ENCODE results near the gene RASGRF2.
"Not testable (repeated sequence)": the region's sequence is repeated elsewhere in the genome, so short reads cannot be mapped to it uniquely, and the experiment has no call there.

RASGRF2 gene

GRCh38 chr5:80985600-80986228 lies 25.6 kb downstream of the RASGRF2 start:
- DNase-seq: no peak

DNA sequence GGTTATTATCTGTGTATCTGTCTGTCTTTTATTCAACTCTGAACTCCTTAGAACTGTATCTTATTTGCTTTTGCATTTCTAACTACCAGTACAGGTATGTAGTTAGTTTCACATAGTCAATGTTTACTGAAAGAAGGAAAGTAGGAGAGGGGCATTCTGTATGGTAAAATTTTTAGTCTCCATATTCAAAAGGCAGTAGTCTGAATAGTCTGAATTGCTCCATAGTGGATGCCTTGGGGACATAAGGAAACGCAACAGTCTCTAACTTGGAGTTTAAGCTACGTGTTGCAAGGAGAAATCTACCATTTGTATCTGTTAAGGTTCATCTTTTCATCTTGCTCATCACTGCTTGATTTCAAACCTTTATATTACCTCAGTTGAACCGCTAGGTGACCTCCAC lies 26.2 kb downstream of the RASGRF2 start:
- no peak for DNase-seq

DNA sequence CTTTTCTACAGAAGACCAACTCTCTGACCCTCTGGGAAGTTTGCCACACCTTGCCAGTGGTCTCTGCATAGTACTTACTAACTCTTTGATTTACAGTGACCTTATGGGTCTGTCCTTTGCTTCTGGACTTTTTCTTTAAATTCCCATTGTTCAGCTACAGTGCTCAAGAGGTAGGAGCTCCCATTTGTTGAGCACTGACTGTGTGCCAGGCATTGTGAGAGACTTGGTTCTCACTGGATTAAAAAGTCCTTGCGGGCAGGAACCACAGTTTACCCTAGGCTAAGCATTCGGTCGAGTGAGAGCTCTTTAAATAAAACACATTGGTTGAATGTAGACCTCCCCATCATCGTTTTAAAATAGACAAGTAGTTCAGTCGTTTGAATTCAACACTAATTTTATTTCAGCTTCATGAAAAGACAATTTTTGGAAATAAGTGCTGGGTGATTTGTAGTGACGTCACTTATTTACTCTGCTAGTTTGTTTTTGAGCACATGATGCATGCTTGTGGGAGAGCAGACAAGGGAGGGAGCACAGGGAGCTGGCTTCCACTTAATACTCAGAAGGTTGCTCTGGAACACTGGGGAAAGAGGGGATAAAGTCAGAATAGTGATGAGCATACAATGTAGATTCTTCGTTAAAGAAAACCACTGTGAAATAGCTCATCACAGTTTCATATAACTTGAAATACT lies 27.1 kb downstream of the RASGRF2 start:
- DNase-seq: no peak

DNA sequence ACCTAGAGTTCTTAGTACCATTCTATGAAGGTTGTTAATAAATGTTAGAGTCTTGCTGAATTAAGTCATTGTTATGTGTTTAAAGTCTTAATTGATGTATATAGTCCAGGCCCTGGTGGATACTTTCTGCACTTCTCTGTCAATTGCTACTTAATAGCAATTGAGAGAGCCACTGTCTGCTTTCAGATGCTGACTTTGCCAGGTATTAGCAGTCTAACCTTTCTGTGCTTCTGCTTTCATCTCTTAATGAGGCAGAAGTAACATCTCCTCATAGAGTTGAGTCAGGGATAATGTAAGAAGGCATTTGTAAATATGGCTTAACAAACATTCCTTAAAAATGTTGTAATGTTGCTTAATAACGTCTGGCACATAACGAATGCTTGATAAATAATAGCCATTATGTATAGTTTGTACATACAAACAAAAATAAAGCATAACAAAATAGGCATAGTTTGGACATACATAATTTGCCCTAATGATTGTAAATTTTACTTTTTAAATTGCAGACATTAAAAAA lies 28.3 kb downstream of the RASGRF2 start:
- no peak for DNase-seq

- DNase-seq: peak; percentile 22 to 44
Measured at GRCh38 chr5:80989883-80990282, 29.7 kb downstream of the RASGRF2 start.

- DNase-seq: no peak
Measured at GRCh38 chr5:80990527-80990926, 30.4 kb downstream of the RASGRF2 start.

DNA sequence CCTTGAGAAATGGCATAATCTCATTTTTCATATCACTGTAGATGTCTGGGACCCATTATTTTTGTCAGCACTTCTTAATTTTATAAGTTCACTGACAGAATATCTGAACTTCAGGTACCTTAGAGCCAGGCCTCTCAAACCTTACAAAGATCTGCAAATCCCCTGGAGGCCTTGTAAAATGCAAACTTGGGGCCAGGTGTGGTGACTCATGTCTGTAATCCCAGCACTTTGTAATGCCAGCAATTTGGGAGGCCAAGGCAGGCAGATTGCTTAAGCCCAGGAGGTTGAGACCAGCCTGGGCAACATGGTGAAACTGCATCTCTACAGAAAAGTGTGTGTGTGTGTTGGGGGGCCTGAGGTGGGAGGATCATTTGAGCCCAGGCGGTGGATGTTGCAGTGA lies 30.8 kb downstream of the RASGRF2 start:
- peak in 1 of 2 experiments; percentile 28 for DNase-seq

GRCh38 chr5:80995908-80996307 lies 35.7 kb downstream of the RASGRF2 start:
- no peak for DNase-seq

DNA sequence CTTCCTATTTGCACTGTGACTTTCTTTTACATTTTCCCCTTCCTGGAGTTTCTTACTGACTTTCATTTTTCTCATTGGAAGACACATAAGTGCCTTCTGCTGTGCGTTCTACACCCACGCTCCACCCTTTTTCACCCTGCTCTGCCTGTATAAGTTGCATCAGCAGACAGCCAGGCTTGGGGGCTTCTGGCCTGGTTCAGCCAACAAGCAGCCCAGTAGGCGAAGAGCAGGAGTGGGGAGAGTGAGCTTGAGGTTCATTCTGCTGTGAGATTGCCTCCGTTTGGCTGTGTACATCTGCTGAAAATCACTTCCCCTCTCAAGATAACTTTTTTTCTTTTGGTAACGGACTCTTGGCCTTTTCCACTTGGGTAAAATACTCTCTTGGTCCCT lies 38.4 kb downstream of the RASGRF2 start:
- no peak for DNase-seq

- DNase-seq: no peak
Measured at GRCh38 chr5:81003811-81004386, 43.7 kb downstream of the RASGRF2 start.

- no peak for DNase-seq
Measured at GRCh38 chr5:81005708-81006107, 45.5 kb downstream of the RASGRF2 start.

DNA sequence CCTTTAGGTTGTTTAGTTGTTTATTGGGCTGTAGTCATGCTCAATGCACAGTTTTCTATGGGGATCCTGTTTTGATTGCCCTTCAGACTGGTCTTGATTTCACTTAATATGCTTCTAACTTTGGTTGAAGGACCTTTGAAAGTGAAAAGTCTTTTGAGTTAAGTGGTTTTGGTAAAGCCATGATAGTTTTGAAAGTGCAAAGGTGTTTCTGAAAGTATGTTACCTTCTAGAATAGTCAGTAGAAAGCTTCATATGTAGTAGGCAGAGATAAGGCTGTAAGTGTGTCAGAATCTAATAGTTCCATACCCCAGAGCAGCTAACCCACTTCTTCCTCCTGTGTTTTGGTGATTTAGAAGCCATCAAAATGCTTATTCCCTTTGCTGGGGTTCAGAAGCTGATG lies 46.1 kb downstream of the RASGRF2 start:
- no peak for DNase-seq

DNA sequence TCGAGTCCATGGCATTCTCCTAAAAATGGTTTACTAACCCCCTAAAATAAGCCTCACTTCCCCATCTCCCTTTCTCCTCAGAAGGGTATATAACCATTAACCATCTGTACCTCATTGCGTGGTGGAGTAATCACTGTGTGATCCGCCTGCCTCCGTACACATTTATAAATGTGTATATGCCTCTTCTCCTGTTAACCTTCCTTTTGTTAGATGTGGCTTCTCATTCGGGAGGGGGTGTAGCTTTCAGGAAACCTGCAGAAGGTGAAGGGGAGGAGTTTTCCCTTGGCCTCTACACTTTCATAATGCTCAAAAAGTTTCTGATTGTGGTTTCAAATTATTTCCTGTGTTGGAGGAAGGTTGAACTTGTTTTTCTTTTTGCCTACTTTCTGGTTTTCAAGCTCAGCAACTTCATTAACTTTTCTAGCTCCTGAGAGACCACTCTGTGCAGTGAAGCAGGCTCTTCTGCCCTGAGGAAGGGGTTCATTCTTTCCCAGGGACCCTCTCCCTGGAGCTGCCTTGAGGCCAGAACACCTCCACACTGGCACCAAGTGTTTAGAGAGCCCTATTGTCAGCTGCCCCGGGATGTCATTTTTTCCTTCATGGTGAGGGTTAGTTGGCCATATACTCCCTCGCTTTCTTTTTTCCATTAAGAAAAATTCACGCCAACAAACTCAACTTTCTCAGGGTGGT lies 46.9 kb downstream of the RASGRF2 start:
- no peak for DNase-seq

GRCh38 chr5:81007637-81008027 lies 47.5 kb downstream of the RASGRF2 start:
- no peak for DNase-seq

GRCh38 chr5:81010336-81011169 lies 50.4 kb downstream of the RASGRF2 start:
- no peak for DNase-seq

DNA sequence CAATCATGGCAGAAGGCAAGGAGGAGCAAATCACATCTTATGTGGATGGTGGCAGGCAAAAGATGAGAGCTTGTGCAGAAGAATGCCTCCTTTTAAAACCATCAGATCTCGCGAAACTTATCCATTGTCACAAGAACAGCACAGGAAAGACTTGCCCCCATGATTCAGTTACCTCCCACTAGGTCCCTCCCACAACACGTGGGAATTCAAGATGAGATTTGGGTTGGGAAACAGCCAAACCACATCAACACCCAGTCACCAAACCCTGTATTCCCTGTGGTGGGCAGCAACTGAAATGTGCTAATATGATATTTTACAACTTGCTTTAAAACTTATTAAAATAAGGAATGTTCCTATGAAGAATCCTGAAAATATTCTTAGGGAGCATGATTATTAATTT lies 54.2 kb downstream of the RASGRF2 start:
- no peak for DNase-seq

GRCh38 chr5:81016116-81016515 lies 56.0 kb downstream of the RASGRF2 start:
- DNase-seq: no peak

DNA sequence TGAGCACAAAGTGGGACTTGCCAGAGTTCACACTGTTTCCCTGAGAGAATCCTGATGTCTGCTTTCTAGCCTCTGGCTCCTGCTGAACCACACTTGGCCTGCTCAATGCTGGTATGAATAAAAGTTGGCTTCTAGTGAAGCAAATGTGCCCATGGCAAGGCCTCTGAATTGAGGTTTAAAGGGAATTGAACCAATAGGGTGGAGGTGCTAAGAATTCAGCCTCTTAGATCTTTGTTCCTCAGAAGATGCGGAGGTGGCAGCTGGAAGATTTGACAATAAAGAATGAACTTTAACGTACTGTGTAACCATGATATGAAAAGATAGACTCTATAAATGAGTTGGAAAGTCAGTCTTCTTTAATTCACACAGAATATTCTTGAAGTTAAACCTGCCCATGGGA lies 57.2 kb downstream of the RASGRF2 start:
- no peak for DNase-seq

- not testable (repeated sequence) for DNase-seq
Measured at GRCh38 chr5:81018608-81019007, 58.4 kb downstream of the RASGRF2 start.

DNA sequence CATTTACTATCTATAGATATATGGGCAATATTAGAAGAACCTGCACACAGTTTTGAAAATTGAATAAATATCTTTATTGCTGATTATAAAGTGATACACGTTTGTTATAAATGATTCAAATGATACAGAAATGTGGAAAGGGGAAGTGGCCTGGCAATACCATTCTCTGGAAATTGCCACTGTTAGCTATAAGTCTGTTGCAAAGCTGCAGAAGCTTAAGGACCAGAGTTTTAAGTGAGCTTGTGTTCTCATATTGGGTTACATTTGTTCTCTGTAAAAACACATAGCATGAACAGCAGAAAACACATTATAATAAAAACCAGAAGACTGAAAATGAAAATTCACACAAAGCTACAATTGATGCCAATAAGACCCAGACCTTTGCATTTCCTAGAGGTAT lies 59.6 kb downstream of the RASGRF2 start:
- no peak for DNase-seq

GRCh38 chr5:81020478-81021167 lies 60.5 kb downstream of the RASGRF2 start:
- no peak for DNase-seq

DNA sequence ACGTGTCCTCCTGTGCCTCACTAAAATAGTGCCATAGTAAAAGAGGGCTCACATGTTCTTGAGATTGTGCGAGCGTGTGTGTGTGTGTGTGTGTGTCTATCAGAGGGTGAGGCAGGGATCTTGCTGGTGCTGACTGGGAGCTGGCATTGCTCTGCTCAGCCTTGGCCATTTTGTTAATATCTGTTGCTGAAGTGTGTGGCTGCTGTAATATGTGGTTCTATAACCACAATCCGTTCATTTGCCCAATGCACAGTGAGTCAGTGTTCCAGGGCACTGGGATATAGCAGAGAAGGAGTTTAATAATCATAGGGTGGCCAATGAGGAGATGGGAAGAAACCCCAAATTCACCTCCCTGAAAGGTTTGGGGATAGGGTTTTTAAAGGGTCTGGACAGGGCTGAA lies 61.3 kb downstream of the RASGRF2 start:
- DNase-seq: no peak
